B cell (primary cell): ENCODE measurements around the gene BCL2L1. TPM values are rescaled to one million over a fixed set of nuclear protein-coding genes. Genes with fewer than 3 reads are reported as not detected.
"Not testable (repeated sequence)": the region's sequence is repeated elsewhere in the genome, so short reads cannot be mapped to it uniquely, and the experiment has no call there.

Experiments used
- ATAC-seq: fragments of 200-7000 bp; cut with Tn5 transposase; one replicate; pipeline ENCODE4 v1.10.0; 2021; ENCODE audit warnings: low read depth, mild to moderate bottlenecking, moderate number of reproducible peaks, moderate library complexity
- CTCF ChIA-PET: fragments of 350-600 bp; sonication (Branson Sonifier 250); formaldehyde crosslinking; loops from one replicate; lab custom pipeline; 2021; ENCODE audit warnings: antibody characterized with exemption, inconsistent platforms; lab: Charles Lee
- POLR2A ChIA-PET: fragments of 350-600 bp; sonication (Branson Sonifier 250); formaldehyde crosslinking; loops from one replicate; lab custom pipeline; 2021; ENCODE audit warnings: antibody characterized with exemption; lab: Charles Lee
- DNase-seq: peaks from one replicate; pipeline ENCODE4 v3.0.0; 2013
- H2AFZ ChIP-seq: 2 replicates; pipeline ENCODE4 v1.6.1; 2012; ENCODE audit warnings: mild to moderate bottlenecking, low read depth, low read length; ENCODE audit not compliant: insufficient read depth, poor library complexity, severe bottlenecking
- H3K27ac ChIP-seq, 2 donors: 1 replicate in 1 of 2; 2 replicates in 1 of 2; pipeline ENCODE4 v1.5.1; 2012 to 2013; ENCODE audit warnings: low read length in 2 of 2, mild to moderate bottlenecking in 2 of 2, moderate library complexity in 1 of 2
- H3K27me3 ChIP-seq, 4 experiments: fragments of 200-600 bp in 1 of 4; sonication (generic) in 1 of 4; replicated peaks in 1 of 4; 1 replicate in 2 of 4; 2 replicates in 2 of 4; pipeline versions ENCODE4 v1.6.1 to v1.7.0; 2013 to 2016; ENCODE audit warnings: low read length in 3 of 4, mild to moderate bottlenecking in 2 of 4, mixed read lengths in 1 of 4, moderate library complexity in 1 of 4; ENCODE audit not compliant: insufficient read depth in 4 of 4, control insufficient read depth in 3 of 4; ENCODE audit errors: control extremely low read depth in 1 of 4
- H3K36me3 ChIP-seq, 2 experiments: replicated peaks in 1 of 2; 1 replicate in 1 of 2; 2 replicates in 1 of 2; pipeline versions ENCODE4 v1.6.1 to v1.7.1; 2013; ENCODE audit warnings: low read length in 1 of 2; ENCODE audit not compliant: insufficient read depth in 2 of 2, control insufficient read depth in 1 of 2; ENCODE audit errors: control extremely low read depth in 1 of 2, extremely low read depth in 1 of 2
- H3K4me1 ChIP-seq, 2 donors: fragments of 200-600 bp in 1 of 2; sonication (generic) in 1 of 2; 1 replicate in 1 of 2; 2 replicates in 1 of 2; pipeline versions ENCODE4 v1.5.1 to v1.6.1; 2013 to 2017; ENCODE audit warnings: low read length in 2 of 2; ENCODE audit not compliant: control insufficient read depth in 2 of 2, insufficient read depth in 2 of 2
- H3K4me2 ChIP-seq: replicated peaks from 2 replicates; pipeline ENCODE3; 2012; ENCODE audit warnings: mild to moderate bottlenecking, low read depth, low read length; ENCODE audit not compliant: poor library complexity, severe bottlenecking
- H3K4me3 ChIP-seq, 5 experiments: fragments of 200-600 bp in 1 of 5; sonication (generic) in 1 of 5; 1 replicate in 3 of 5; 2 replicates in 2 of 5; pipeline versions ENCODE4 v1.5.1 to v1.7.0; 2011 to 2016; ENCODE audit warnings: low read length in 4 of 5, mild to moderate bottlenecking in 4 of 5, low read depth in 2 of 5, control low read depth in 1 of 5, moderate library complexity in 1 of 5; ENCODE audit not compliant: insufficient read depth in 1 of 5; ENCODE audit errors: control extremely low read depth in 1 of 5, extremely low read depth in 1 of 5
- H3K79me2 ChIP-seq: fragments of 200-600 bp; sonication (generic); one replicate; pipeline ENCODE4 v1.6.0; 2016; ENCODE audit warnings: low read length; ENCODE audit not compliant: control insufficient read depth, insufficient read depth
- H3K9ac ChIP-seq: fragments of 200-600 bp; sonication (generic); 2 replicates; pipeline ENCODE4 v1.6.1; 2017; ENCODE audit warnings: mild to moderate bottlenecking, low read length, moderate library complexity
- H3K9me3 ChIP-seq, 3 donors: one replicate each; pipeline versions ENCODE4 v1.6.1 to v1.7.1; 2013; ENCODE audit warnings: low read length in 2 of 3; ENCODE audit not compliant: control insufficient read depth in 2 of 3, insufficient read depth in 1 of 3; ENCODE audit errors: control extremely low read depth in 1 of 3
- H4K20me1 ChIP-seq: 2 replicates; pipeline ENCODE4 v1.6.0; 2012; ENCODE audit warnings: mild to moderate bottlenecking, low read length; ENCODE audit not compliant: insufficient read depth, control insufficient read depth, poor library complexity, severe bottlenecking
- H3K27ac Mint-ChIP-seq: one replicate; pipeline ENCODE4 v1.8.0; 2021; ENCODE audit warnings: mixed read lengths
- H3K27me3 Mint-ChIP-seq: one replicate; pipeline ENCODE4 v1.8.0; 2021; ENCODE audit warnings: mixed read lengths
- H3K4me1 Mint-ChIP-seq: one replicate; pipeline ENCODE4 v1.8.0; 2021; ENCODE audit warnings: mixed read lengths
- H3K4me3 Mint-ChIP-seq: one replicate; pipeline ENCODE4 v1.8.0; 2021; ENCODE audit warnings: mixed read lengths
- H3K9me3 Mint-ChIP-seq: one replicate; pipeline ENCODE4 v1.8.0; 2022; ENCODE audit warnings: mixed read lengths; ENCODE audit not compliant: insufficient read depth
- EZH2 ChIP-seq: IDR thresholded peaks from 2 replicates; pipeline ENCODE4 v1.6.1; 2012; ENCODE audit warnings: borderline replicate concordance, low read depth, mild to moderate bottlenecking, moderate library complexity, low read length; ENCODE audit not compliant: insufficient read depth, poor library complexity, severe bottlenecking
- WGBS: methylation state at CpG from one replicate; pipeline ENCODE4 v1.1.5; 2013; ENCODE audit warnings: missing lambda C conversion rate; ENCODE audit not compliant: insufficient coverage; 5-methylcytosine and 5-hydroxymethylcytosine counted together
- intact Hi-C: fragments of 100-400 bp; cut with micrococcal nuclease; formaldehyde crosslinking; loops from one replicate; pipeline ENCODE4 v1.10.0; 2022
- polyA plus RNA-seq: library from polyadenylated mRNA; depleted of rRNA; stranded (reverse); fragments of >200 nt; gene quantifications from 2 replicates; pipeline ENCODE4 v1.2.3, GENCODE V29; 2012
- total RNA-seq, 2 donors: library from RNA; stranded (reverse); fragments of 120-200 nt in 1 of 2; gene quantifications; 1 replicate in 1 of 2; 2 replicates in 1 of 2; pipeline versions ENCODE4 v1.2.3 to v1.2.4, GENCODE V29; 2013 to 2022
- TF ChIP-seq, protein P1 (sequence below): fragments of 200-600 bp; IDR thresholded peaks from one replicate; pipeline ENCODE4 v1.8.0; 2022; ENCODE audit warnings: antibody characterized with exemption, mild to moderate bottlenecking

Gene BCL2L1
- total and polyA plus RNA-seq, 2 donors (not counting 1 experiment from before 2014, with no cell fraction given) = 10.1 to 33.0 TPM

- H3K4me3 Mint-ChIP-seq, intact Hi-C loops, H3K4me2 ChIP-seq, H3K9me3 ChIP-seq, H3K27ac Mint-ChIP-seq, DNase-seq, H3K27me3 ChIP-seq, H3K9me3 Mint-ChIP-seq, H3K36me3 ChIP-seq, H3K79me2 ChIP-seq, H3K27ac ChIP-seq, H3K9ac ChIP-seq, ATAC-seq, H4K20me1 ChIP-seq, H2AFZ ChIP-seq, POLR2A ChIA-PET, H3K27me3 Mint-ChIP-seq, H3K4me3 ChIP-seq: not testable (repeated sequence)
- CTCF ChIA-PET = interaction anchor here (3.3 kb wide), 1 partner anchor 11 kb away, joined by 12 read pairs; no protein-coding TSS in a partner anchor
- H3K4me1 Mint-ChIP-seq = peaks cover 22% of the 10 kb centered on the region
- 100% methylated on average over 1 of the region's 6 CpGs for WGBS
- peaks cover 19 to 21% of the 10 kb centered on the region in 2 donors for H3K4me1 ChIP-seq
Observed at GRCh38 chr20:31623123-31623505, 99.6 kb downstream of the BCL2L1 start.

DNA sequence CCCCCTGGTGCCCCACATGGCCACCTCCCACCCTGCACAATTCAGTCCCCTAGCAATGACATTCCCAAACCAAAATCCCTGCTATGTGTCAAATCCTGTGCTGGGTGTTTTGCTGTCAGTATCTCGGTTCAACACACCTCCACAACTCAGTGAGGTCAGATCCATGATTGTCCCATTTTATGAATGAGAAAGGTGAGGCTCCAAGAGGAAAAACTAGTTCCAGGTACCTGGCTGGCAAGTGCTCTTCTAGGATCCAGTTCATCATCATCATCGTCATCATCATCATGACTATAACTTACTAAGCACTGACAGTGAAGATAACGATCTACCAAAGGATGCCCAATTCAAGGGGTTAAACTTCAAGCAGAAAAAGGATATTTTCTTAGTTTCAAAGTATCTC lies 102.4 kb downstream of the BCL2L1 start:
- H3K4me3 ChIP-seq = no peak overlapping the region
- intact Hi-C loops = no loop called here
- H3K9me3 Mint-ChIP-seq = no peaks in the 10 kb centered on the region
- no peak overlapping the region for H3K27ac ChIP-seq
- H3K4me1 ChIP-seq = peaks cover 28 to 29% of the 10 kb centered on the region in 2 donors
- ChIA-PET POLR2A (no interaction called here), CTCF (interaction anchor here (16.3 kb wide), 1 partner anchor 63 kb away, joined by 587 read pairs; no protein-coding TSS in a partner anchor)
- no peak overlapping the region for H2AFZ ChIP-seq
- no peaks in the 10 kb centered on the region for H4K20me1 ChIP-seq
- H3K79me2 ChIP-seq = no peaks in the 10 kb centered on the region
- H3K27me3 Mint-ChIP-seq = no peaks in the 10 kb centered on the region
- H3K4me3 Mint-ChIP-seq = no peak overlapping the region
- no peak overlapping the region for H3K27ac Mint-ChIP-seq
- no peak for TF ChIP-seq EZH2
- TF ChIP-seq, protein P1, sequence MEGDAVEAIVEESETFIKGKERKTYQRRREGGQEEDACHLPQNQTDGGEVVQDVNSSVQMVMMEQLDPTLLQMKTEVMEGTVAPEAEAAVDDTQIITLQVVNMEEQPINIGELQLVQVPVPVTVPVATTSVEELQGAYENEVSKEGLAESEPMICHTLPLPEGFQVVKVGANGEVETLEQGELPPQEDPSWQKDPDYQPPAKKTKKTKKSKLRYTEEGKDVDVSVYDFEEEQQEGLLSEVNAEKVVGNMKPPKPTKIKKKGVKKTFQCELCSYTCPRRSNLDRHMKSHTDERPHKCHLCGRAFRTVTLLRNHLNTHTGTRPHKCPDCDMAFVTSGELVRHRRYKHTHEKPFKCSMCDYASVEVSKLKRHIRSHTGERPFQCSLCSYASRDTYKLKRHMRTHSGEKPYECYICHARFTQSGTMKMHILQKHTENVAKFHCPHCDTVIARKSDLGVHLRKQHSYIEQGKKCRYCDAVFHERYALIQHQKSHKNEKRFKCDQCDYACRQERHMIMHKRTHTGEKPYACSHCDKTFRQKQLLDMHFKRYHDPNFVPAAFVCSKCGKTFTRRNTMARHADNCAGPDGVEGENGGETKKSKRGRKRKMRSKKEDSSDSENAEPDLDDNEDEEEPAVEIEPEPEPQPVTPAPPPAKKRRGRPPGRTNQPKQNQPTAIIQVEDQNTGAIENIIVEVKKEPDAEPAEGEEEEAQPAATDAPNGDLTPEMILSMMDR = no peak
- H3K36me3 ChIP-seq = no peaks in the 10 kb centered on the region
- DNase-seq (no peak), ATAC-seq (no peak)
- no CpG with 5 or more reads among the region's 3 CpGs for WGBS
- H3K27me3 ChIP-seq = no peaks in the 10 kb centered on the region
- H3K4me1 Mint-ChIP-seq = peaks cover 26% of the 10 kb centered on the region
- H3K9me3 ChIP-seq = no peaks in the 10 kb centered on the region
- no peak overlapping the region for H3K4me2 ChIP-seq
- H3K9ac ChIP-seq = no peak overlapping the region
